Measurements from ENCODE around the gene ID2.

DNA sequence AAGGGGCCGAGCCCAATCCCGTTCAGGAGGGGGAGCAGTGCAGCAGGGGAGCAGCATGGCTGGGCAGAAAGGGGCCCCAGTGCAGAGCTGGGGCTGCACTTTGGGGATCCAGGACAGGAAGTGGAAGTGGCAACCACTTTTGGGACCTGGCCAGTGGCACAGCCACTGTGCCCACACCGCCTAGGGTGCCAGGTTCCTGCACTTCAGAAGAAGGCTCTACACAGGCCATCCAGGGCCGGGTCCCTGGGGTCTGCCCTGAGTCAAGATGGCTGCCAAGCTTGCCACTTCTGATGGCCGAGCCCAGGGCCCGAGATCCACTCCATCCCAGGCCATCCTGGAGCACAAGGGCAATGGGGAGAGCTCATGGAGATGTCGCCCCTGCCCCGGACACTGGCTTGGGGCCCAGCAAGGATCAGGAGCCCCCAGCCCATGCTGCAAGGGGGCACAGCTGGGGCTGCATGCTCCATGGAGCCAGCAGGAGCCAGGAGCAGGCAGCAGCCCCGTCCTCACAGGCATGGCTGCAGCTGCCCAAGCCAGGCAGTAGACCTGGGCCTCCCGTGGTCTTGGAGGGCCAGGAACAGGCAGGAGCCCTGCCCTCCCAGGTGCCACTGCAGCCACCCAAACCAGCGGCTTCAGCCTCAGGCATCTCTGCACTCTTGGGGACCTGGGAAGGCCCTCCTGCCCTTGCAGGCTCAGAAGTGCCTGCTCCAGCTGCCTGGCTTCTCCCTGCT is 35.0 kb upstream of the ID2 start:
- TF ChIP-seq, protein P1, sequence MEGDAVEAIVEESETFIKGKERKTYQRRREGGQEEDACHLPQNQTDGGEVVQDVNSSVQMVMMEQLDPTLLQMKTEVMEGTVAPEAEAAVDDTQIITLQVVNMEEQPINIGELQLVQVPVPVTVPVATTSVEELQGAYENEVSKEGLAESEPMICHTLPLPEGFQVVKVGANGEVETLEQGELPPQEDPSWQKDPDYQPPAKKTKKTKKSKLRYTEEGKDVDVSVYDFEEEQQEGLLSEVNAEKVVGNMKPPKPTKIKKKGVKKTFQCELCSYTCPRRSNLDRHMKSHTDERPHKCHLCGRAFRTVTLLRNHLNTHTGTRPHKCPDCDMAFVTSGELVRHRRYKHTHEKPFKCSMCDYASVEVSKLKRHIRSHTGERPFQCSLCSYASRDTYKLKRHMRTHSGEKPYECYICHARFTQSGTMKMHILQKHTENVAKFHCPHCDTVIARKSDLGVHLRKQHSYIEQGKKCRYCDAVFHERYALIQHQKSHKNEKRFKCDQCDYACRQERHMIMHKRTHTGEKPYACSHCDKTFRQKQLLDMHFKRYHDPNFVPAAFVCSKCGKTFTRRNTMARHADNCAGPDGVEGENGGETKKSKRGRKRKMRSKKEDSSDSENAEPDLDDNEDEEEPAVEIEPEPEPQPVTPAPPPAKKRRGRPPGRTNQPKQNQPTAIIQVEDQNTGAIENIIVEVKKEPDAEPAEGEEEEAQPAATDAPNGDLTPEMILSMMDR (IDR thresholded peaks at IDR 0.05), result no peak
- no peak for TF ChIP-seq POLR2A (IDR thresholded peaks at IDR 0.05)

Measured in transverse colon (tissue), 3 donors.